Mucosa of rectum (tissue), 2 donors: ENCODE results near the gene PLEKHD1.

Experiments
- H3K27ac ChIP-seq, 2 donors: one replicate each; pipeline ENCODE4 v1.7.0; 2013; ENCODE audit warnings: inconsistent platforms in 2 of 2, low read depth in 2 of 2, low read length in 2 of 2
- H3K27me3 ChIP-seq, 2 donors: one replicate each; pipeline ENCODE4 v1.7.0; 2013; ENCODE audit warnings: low read length in 2 of 2; ENCODE audit not compliant: control insufficient read depth in 2 of 2, insufficient read depth in 2 of 2
- H3K36me3 ChIP-seq, 2 donors: one replicate each; pipeline ENCODE4 v1.7.0; 2013; ENCODE audit warnings: low read length in 2 of 2; ENCODE audit not compliant: control insufficient read depth in 2 of 2, insufficient read depth in 2 of 2
- H3K4me1 ChIP-seq, 2 donors: one replicate each; pipeline ENCODE4 v1.7.0; 2013; ENCODE audit warnings: low read length in 2 of 2, mild to moderate bottlenecking in 1 of 2; ENCODE audit not compliant: control insufficient read depth in 2 of 2, insufficient read depth in 2 of 2
- H3K4me3 ChIP-seq, 2 donors: one replicate each; pipeline ENCODE4 v1.7.0; 2013; ENCODE audit warnings: low read length in 2 of 2
- H3K9ac ChIP-seq, 2 donors: one replicate each; pipeline ENCODE4 v1.7.0; 2013; ENCODE audit warnings: low read length in 2 of 2, low read depth in 1 of 2, mild to moderate bottlenecking in 1 of 2
- H3K9me3 ChIP-seq, 2 donors: one replicate each; pipeline ENCODE4 v1.7.0; 2013; ENCODE audit warnings: low read length in 2 of 2; ENCODE audit not compliant: control insufficient read depth in 2 of 2
- donor health status: healthy.
- donor health status: Normal muscosa, but diverticular disease.

PLEKHD1 gene

DNA sequence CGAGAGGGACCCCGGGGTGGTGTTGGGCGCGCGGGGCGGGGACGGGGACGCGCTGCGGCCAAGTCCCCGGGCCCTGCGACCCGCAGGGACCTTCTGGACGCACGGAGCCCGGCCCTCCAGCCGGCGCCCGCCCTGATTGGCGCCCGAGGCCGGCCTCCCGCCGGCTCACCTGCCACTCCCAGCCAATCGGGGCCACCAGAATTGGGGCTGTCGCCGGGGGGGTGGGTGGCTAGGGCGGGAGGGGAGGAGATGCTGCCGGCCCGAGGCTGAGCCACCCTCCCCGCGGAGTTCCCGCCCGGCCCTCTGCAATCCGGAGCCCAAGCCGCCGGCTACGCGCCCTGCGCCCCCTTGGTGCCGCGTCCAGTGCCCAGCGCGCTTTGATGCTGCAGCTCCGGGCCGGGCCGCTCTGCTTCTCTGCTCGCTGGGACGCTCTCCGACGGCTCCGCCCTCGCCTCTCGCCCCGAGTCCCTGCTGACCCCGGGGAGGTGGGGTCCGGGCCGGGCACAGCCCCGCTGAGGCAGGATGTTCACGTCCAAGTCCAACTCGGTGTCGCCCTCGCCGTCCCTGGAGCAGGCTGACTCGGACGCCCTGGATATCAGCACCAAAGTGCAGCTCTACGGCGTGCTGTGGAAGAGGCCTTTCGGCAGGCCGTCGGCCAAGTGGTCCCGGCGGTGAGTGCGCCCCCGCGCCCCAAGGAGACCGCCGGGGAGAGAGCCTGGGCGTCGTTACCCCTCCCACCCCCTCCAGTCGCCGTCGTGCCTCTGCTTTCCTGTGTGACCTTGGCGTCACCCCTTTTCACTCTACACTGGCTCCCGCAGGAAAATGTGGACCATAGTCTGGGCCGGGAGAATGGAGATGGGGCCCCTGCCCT lies at the start of gene PLEKHD1:
TSS of gene PLEKHD1 (plus strand) at position 285 of the 871 bp plus-strand sequence. CDS start at position 523, 238 bp downstream.
- no peaks in the 10 kb centered on the region for H3K36me3 ChIP-seq
- H3K4me1 ChIP-seq = peaks cover 2 to 5% of the 10 kb centered on the region in 2 donors
- no peak within 1 kb of the TSS for H3K27ac ChIP-seq
- peak within 1 kb of the TSS; percentile 25 to 37 for H3K4me3 ChIP-seq
- H3K27me3 ChIP-seq = peaks cover 36 to 38% of the 10 kb centered on the region in 2 donors
- H3K9ac ChIP-seq = no peak within 1 kb of the TSS
- H3K9me3 ChIP-seq = no peaks in the 10 kb centered on the region

DNA sequence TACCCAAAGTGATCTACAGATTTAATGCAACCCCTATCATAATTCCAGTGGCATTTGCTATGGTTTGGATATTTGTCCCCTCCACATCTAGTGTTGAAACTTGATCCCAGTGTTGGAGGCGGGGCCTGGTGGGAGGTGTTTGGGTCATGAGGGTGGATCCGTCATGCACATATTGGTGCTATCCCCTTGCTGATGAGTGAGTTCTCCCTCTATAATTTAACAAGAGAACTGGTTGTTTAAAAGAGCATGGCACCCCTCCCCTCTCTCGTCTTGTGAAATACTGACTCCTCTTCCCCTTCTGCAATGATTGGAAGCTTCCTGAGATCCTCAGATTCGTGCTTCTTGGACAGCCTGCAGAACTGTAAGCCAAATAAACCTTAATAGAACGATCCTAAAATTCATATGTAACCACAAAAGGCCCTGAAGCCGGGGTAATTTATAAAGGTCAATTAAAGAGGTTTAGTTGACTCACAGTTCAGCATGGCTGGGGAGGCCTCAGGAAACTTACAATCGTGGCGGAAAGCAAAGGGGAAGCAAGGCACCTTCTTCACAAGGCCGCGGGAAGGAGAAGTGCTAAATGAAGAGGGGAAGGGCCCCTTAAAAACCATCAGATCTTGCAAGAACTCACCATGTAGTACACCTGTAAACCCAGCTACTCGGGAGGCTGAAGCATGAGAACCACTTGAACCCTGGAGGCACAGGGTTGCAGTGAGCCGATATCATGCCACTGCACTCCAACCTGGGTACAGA lies 44.8 kb upstream of the PLEKHD1 start:
- H3K9me3 ChIP-seq = no peaks in the 10 kb centered on the region
- H3K4me1 ChIP-seq = no peaks in the 10 kb centered on the region
- H3K27me3 ChIP-seq = no peaks in the 10 kb centered on the region
- peaks cover 3 to 11% of the 10 kb centered on the region in 2 donors for H3K36me3 ChIP-seq
- H3K4me3 ChIP-seq = no peak overlapping the region
- no peak overlapping the region for H3K9ac ChIP-seq
- no peak overlapping the region for H3K27ac ChIP-seq

DNA sequence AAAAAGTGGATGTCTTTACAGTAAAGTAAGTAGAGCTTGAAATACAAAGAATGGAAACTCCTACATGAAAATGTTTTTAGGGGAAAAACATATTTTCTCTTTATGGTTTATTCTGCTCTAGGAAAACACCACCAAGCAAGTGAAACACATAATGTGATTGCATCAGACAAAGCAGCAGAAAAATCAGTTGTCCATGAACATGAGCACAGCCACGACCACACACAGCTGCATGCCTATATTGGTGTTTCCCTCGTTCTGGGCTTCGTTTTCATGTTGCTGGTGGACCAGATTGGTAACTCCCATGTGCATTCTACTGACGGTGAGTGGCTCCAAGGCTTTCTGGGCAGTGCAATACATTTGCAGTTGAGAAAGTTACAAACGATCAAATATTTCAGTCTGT lies 42.6 kb upstream of the PLEKHD1 start:
- no peaks in the 10 kb centered on the region for H3K27me3 ChIP-seq
- H3K4me3 ChIP-seq = no peak overlapping the region
- no peaks in the 10 kb centered on the region for H3K9me3 ChIP-seq
- H3K27ac ChIP-seq = no peak overlapping the region
- H3K9ac ChIP-seq = no peak overlapping the region
- H3K36me3 ChIP-seq = peaks cover 3 to 11% of the 10 kb centered on the region in 2 donors
- H3K4me1 ChIP-seq = no peaks in the 10 kb centered on the region

GRCh38 chr14:69443296-69443805 lies 41.2 kb upstream of the PLEKHD1 start:
- Histone ChIP-seq H3K4me3 (no peak overlapping the region), H3K4me1 (no peaks in the 10 kb centered on the region), H3K36me3 (peaks cover 3 to 13% of the 10 kb centered on the region in 2 donors), H3K9me3 (no peaks in the 10 kb centered on the region), H3K9ac (no peak overlapping the region), H3K27ac (no peak overlapping the region), H3K27me3 (no peaks in the 10 kb centered on the region)

- H3K27me3 ChIP-seq = no peaks in the 10 kb centered on the region
Observed at GRCh38 chr14:69449216-69449615, 35.3 kb upstream of the PLEKHD1 start.

DNA sequence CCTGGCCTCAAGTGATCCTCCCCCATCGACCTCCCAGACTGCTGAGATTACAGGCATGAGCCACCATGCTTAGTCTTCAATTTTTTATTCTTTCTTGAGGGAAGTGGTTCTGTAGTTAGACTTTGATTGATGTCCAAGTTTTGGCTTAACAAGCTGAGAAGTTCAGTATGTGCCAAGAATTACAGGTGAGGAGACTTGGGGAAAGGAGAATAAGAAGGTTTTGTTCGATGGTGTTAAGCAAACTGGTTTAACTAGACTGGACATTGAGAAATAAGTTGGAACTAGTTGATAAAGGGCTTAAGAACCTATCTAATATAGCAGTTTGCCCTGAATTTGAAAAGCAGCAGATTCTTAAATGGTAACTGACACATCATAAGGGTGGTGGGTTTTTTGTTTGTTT lies 32.6 kb upstream of the PLEKHD1 start:
- Histone ChIP-seq H3K4me1 (no peaks in the 10 kb centered on the region), H3K9me3 (no peaks in the 10 kb centered on the region), H3K9ac (no peak overlapping the region), H3K27ac (no peak overlapping the region), H3K4me3 (no peak overlapping the region), H3K27me3 (no peaks in the 10 kb centered on the region), H3K36me3 (peaks cover 13 to 20% of the 10 kb centered on the region in 2 donors)

More at GRCh38 chr14:69449216-69449615, 35.3 kb upstream of the PLEKHD1 start:
- peaks cover 2 to 5% of the 10 kb centered on the region in 2 donors for H3K36me3 ChIP-seq
- H3K4me3 ChIP-seq = no peak overlapping the region
- no peak overlapping the region for H3K27ac ChIP-seq
- no peak overlapping the region for H3K9ac ChIP-seq
- H3K9me3 ChIP-seq = no peaks in the 10 kb centered on the region
- no peaks in the 10 kb centered on the region for H3K4me1 ChIP-seq

- H3K27ac ChIP-seq = no peak overlapping the region
- peaks cover 31 to 35% of the 10 kb centered on the region in 2 donors for H3K36me3 ChIP-seq
- H3K4me1 ChIP-seq = no peaks in the 10 kb centered on the region
- H3K9me3 ChIP-seq = no peaks in the 10 kb centered on the region
- no peaks in the 10 kb centered on the region for H3K27me3 ChIP-seq
- H3K4me3 ChIP-seq = no peak overlapping the region
- H3K9ac ChIP-seq = no peak overlapping the region
Observed at GRCh38 chr14:69458350-69458749, 26.2 kb upstream of the PLEKHD1 start.

GRCh38 chr14:69459122-69459521 lies 25.4 kb upstream of the PLEKHD1 start:
- H3K36me3 ChIP-seq = peaks cover 27 to 35% of the 10 kb centered on the region in 2 donors
- H3K4me3 ChIP-seq = no peak overlapping the region
- H3K4me1 ChIP-seq = no peaks in the 10 kb centered on the region
- no peak overlapping the region for H3K9ac ChIP-seq
- no peak overlapping the region for H3K27ac ChIP-seq
- H3K27me3 ChIP-seq = no peaks in the 10 kb centered on the region
- H3K9me3 ChIP-seq = no peaks in the 10 kb centered on the region

DNA sequence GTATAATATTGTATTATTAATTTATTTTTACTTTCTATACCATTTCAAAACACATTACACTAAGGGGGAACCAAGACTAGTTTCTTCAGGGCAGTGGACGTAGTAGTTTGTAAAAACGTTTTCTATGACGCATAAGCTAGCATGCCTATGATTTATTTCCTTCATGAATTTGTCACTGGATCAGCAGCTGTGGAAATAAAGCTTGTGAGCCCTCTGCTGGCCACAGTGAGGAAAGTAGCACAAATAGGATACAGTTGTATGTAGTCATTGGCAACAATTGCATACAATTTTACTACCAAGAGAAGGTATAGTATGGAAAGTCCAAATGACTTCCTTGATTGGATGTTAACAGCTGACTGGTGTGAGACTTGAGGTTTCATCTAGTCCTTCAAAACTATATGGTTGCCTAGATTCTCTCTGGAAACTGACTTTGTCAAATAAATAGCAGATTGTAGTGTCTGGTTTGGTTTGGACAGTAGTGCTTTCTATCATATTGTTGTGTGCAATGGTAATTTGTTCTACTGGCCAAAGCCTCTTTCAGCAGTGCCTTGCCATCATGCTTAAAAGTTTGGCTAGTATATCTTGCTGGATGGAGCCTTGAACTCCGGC lies 24.3 kb upstream of the PLEKHD1 start:
- H3K27me3 ChIP-seq = no peaks in the 10 kb centered on the region
- no peak overlapping the region for H3K27ac ChIP-seq
- H3K4me3 ChIP-seq = no peak overlapping the region
- H3K4me1 ChIP-seq = no peaks in the 10 kb centered on the region
- H3K9me3 ChIP-seq = no peaks in the 10 kb centered on the region
- peaks cover 27 to 32% of the 10 kb centered on the region in 2 donors for H3K36me3 ChIP-seq
- H3K9ac ChIP-seq = no peak overlapping the region
